GM21576 (cell line): ENCODE measurements around the gene SQOR.

Experiments used
- ATAC-seq: cut with Tn5 transposase; IDR thresholded peaks from one replicate; pipeline ENCODE4 v1.9.1; 2021; ENCODE audit warnings: mild to moderate bottlenecking, moderate library complexity; ENCODE audit not compliant: unreplicated experiment

The SQOR gene

DNA sequence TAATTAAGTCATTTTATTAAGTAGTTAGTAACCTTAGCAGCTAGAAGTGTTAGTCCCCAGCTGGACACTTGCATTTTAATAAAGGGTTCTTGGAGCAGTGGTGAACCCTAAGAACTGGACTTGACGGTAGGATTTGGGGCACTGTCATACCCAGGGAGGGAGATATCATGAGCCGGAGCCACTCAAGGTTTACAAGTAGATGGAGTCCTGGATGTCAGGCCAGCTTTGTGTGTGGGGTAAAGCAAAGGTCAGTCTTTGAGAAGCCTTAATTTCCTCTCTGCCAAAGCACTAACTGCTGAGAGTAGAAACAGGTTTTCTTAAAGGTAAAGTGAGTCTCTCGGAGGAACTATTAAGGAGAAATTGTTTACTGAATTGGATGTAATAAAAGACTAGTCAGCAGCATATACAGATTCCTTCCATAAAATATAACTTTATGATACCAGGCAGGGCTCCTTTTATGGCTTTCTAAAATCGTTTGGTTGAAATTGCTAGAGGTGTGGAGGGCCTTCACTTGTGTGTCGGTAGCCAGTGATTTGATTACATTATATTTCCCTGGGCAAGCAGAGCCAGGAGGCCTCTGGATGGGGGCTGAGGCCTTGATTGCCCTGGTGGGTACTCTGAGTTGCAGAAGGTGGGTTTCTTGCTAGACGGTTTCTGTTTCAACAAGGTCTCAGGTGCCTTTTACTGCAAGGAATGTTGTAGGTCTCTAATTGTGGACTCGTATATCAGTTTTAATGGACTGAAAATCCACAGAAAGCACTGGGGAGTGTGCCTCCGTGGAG is 23.1 kb downstream of the SQOR start:
- no peak for ATAC-seq

DNA sequence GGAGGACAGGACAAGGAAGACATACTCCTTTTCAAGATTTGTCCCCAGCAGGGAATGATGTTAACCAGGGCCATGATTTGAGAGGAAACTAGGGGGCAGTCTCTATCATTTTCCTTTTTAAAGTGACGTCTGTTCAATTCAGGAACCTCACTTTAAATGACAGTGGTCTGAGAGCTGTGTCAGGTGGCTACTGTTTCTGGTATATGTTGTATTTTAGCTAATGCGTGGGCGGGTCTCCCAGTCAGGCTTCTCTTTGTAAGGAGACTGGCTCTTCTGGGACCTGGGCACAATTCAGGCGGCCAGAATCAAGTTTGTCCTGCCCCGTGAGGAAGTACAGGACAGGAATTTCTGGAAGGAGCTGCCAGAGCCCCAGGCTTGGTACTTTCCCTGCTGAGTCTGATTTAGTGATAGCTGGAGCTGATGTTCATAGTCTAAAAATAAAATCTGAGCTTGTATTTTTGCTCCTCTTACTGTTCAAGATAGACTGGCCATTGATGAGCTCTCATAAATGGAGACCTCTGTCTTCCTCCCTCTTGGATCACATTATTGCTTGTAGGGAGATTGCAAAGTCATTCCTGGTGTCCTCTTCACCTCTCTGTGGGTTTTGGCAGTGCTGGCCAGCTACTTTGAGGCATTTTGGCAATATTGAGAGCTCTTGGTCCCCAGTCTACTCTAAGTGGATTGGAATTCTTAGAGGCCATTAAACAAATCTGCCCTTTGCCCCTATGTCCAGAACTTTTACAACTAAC is 25.6 kb downstream of the SQOR start:
- ATAC-seq, result no peak

DNA sequence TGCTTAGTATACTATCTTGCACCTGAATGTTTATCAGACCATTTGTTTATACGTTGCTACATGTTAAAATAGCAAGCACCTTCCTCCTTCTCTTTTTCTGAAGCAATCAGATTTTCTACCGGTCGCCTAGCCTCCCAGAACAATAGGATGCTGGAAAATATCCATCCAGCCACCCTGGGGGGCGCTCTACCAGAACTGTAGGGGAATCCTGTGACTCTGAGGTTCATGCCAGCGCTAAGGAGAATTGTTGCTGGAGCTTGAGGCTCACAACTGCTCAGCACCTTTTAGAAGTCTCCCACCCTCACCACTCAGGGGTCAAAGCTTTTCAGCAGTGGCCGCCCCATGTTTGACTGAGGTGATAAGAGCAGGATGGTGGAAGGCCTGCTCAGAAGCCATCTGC is 27.5 kb downstream of the SQOR start:
- ATAC-seq, result no peak

DNA sequence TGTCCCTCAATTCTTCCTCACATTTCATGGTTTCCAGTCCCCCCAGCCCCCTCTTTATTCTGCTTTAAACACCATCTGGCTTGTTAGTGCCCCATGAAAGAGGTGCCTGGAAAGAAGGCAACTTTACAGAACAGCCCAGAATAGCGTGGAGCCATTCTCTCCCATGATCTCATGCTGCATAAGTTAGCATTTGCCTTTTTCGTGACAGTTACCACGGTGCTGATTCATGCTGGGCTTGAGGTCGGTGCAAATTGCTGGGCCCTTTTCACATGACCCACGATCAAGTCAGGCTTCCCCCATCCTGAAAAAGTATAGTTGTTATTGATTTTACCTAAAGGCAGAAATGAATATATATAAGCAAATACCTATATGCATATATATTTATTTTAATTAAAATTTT is 29.6 kb downstream of the SQOR start:
- ATAC-seq, result no peak

DNA sequence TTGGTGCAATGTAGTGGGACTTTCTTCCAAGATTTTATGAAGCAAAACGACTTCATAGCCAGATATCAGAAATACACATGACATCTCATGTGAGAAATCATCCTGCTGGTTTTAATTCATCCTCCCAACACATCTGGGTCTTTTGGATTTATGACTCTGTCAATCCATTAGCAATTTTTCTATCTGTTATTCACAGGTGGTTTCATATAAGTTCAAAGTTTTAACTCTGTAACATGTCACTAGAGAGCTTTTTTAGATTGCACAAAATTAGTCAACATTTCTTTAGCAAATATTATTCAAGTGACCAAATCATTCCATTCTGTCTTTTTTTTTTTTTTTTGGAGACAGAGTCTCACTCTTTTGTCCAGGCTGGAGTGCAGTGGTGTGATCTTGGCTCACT is 30.4 kb downstream of the SQOR start:
- ATAC-seq, result no peak

DNA sequence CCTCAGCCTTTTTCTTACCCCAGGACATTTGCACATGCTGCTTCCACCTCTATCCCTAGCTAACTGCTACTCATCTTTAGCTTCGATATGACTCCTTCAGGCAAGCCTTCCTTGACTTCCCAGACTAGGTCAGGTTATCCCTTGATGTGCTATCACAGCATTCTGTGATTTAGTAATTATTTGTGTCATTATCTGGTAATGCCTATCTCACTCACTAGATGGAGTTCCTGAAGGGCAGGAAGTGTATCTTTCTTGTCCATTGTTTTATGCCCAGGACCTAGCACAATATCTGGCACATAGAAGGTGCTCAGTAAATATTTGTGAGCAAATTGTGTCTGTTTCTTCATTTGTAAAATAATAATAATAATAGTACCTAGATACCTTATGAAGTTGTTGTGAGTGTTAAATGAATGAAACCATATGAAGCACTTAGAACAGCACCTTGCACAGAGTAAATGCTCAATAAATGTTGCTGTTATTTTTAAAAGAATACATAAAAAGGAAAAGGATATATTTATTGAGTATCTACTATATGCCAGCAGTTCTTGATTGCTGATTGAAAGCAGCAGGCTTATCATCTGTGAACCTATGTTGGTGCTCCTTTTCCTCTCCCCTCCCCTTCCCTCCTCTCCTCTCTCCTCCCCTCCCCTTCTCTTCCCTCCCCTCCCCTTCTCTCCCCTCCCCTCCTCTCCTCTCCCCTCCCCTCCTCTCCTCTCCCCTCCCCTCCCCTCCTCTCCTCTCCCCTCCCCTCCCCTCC is 31.5 kb downstream of the SQOR start:
- no peak for ATAC-seq

DNA sequence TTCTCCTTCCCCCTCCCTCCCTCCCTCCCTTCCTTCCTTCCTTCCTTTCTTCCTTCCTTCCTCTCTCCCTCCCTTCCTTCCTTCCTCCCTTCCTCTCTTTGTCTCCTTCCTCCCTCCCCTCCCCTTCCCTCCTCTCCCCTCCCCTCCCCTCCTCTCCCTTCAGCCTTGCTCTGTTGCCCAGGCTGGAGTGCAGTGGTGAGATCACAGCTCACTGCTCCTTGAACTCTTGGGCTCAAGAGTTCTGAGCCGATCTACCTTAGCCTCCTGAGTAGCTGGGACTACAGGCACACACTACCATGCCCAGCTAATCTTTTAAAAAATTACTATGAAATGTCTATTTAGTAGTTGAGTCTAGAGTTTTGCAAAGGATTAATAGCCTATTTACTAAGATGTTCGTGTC is 32.2 kb downstream of the SQOR start:
- no peak for ATAC-seq

DNA sequence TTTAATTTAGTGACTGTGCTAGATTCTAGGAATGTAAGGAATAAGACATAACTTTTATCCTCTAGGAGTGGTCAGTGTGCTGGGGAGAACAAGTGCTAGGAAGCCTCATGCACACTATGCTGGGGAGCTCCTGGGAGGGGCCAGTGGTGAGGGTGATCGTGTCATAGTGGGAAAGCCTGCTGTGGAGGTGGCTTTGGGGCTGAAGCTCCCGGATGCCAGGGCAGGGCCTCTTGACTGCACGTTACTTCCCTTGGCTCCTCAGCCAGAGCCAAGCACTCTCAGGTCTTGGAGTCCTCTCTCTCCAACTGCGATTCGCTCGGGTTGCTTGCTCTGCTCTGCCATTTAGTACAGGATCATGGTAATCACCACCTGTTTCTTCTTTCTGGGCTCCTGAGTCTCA is 33.6 kb downstream of the SQOR start:
- ATAC-seq, result no peak

DNA sequence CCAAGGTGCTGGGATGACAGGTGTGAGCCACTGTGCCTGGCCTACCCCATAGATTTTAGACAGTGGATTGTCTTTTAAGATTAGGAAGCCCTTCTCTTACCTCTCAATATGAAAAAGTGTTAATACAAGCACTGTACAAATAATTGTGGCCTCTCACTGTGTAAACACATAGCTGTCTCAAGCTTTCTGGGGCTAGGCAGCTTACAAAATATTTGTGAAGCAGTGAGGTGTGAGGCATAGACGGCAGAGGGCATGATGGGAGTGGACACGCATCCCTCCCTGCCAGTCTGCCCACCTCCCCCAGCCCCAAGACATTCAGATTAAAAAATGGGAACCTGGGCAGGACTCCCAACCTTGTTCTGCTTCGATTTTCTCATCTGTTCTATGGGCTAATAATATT is 34.6 kb downstream of the SQOR start:
- no peak for ATAC-seq

DNA sequence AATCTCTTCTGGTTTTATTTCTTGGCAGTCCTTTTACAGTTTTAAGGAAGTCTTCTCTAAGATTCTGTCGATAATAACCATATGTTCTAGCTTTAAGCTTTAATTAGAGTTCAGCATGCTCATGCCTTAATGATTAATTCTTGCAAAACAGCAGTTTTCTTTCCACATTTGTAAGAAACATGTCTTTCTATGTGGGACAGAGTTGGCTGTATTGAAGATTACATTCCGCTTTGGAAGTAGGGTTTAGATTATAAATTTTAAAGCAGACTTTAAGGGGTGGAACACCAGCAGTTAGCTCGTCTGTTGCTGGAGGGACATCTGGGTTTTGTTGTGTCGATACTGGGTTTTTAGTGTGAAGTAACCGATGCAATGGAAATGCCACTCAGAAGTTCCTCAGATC is 35.3 kb downstream of the SQOR start:
- no peak for ATAC-seq

DNA sequence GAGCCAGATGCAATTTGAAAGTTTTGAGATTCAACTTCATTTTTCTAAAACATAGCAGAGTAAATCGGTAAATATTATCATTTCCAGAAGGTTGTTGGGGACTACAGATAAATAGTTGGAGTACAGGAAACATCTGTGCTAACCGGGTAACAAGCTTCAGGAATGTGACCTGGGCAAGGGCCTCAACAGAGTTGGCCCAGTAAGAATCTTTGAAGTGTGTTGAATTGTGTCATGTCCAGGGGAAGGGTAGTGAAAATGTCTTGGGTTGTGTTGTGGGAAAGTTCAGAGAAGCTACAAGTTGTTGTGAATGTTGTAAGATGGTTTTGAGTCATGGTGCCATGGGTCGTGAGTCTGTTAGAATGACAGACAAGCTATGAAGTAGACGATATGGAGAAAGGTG is 35.7 kb downstream of the SQOR start:
- no peak for ATAC-seq

DNA sequence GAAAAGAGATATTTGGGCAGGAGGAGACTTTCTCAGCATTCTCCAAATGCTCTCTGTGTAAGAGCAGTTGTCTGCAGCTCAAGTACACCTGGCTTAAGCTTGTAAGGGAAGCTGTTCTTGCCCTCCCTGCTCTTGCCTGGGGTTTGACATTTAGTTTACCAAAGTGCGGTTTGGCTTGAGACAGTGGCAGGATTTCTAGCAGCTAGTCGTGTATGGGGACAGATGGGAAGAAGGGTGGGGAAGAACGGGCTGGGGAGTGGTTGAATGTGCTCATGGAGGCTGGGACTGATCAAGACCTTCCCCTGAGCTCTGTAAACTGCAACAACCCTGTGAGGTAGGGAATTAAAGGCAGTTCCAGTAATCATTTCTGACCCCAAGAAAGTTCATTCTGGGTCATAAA is 39.8 kb downstream of the SQOR start:
- no peak for ATAC-seq

DNA sequence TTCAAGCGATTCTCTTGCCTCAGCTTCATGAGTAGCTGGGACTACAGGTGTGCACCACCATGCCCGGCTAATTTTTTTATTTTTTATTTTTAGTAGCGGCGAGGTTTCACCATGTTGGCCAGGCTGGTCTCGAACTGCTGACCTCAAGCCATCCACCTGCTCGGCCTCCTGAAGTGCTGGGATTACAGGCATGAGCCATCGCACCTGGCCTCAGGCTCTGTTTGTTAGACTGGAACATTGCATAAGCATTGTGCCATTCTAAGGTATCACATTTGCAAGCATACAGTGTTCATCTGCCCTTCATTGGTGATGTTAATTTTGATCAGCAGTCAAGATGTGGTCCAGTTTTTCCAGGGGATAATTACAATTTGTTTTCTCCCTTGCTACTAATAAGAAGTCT is 43.0 kb downstream of the SQOR start:
- ATAC-seq, result no peak

DNA sequence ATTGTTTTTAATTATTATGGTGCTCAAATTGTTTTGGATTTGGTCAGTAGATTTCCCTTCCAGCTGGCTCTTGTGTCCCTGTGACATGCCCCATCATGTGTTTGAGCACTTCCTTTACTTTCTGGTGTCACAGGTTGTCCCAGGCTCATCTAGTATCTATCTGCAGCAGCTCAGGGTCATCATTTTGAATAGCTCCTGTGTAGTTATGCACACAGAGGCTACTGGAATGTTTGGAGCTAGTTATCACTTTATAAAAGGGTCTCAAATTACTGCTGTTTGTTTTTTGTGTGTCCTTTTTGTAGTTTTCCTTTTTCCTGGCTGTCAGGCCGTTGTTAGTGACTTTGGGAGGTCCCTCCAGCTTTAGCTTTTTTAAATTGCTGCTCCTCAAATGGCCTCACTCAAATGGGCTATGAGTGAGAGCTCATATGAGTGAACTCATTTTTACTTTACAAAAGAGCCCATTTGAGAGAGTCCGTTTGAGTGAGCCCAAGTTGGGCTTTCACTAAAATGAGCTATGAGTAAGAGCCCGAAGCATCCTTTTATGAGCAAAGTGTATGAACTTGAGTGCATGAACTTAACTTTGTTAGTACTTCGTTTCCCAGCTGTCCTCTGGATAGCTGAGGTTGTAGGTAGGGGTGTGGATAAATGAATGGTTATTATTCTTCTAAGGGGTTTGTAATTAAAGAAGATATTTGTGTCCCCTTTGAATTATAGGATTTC is 43.8 kb downstream of the SQOR start:
- ATAC-seq, result no peak

DNA sequence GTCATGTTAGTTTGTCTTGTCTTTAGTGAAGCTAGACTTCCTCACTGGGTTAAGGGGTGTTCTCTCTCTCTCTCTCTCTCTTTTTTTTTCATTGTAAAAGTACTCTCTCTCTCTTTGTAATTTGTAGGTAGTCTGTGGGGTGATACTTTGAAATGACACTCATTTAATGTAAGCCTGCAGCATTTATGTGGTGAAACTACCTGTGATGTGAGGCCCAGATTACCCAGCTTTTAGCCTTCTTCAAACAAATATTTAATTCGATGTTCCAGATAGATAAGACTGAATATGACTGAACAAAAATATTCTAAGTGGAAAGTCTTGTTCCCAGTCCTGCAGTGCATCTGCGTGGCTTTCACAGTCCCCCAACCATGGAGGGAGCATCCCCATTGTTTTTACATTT is 49.7 kb downstream of the SQOR start:
- ATAC-seq, result no peak

DNA sequence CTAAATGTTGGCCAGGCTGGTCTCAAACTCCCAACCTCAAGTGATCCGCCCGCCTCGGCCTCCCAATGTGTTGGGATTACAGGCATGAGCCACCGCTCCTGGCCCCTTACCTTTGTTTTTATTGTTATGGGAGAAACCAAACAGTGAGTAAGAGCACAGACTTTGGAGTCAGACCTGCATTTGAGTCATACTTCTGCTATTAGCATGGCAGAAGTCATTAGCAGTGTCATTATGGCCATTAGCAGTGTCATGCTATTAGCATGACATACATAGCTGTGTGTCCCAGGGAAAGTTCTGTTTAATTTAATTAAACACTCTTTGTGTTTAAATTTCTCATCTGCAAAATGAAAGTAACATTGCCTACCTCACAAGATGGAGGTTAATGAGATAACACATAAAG is 54.8 kb downstream of the SQOR start:
- no peak for ATAC-seq

DNA sequence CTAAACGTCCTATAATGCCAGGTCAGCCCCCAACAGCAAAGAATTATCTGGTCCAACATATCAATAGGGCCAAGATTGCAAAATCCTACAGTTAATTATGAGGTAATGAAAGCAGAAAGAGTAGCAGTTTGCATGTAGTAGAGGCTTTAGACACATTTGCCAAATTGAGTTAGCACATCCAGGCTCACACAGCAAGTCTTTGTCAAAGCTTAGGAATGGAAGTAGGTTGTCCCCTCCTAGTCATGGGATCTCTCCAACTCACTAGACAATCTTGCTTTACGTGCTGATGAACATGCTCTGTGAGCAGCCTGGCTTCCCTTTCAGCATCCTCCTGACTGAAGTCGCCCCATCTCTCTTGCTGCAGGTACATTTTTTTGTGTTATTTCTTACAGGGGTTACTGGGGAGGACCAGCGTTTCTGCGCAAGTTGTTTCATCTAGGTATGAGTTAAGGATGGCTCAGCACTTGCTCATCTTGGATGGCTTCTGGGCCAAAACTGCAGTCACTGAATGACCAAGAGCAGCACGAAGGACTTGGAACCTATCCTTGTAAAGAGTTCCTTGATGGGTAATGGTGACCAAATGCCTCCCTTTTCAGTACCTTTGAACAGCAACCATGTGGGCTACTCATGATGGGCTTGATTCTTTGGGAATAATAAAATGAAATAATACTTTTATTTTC is 55.9 kb downstream of the SQOR start:
- ATAC-seq, result no peak

DNA sequence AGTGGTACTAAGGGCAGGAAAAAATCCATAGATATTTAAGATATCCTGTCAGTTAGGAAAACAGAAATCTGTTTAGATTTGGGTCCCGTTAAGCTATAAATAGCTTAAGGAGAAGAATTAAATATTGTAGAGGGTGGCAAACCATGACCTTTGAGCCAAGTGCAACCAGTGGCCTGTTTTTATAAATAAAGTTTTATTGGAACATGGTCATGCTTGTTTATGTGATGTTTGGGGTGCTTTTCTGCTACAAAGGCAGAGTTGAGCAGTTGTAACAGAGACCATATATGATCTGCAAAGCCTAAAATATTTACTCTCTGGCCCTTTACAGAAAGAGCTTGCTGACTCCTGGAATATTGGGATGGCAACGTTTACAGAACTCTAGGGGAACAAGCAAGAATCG is 66.3 kb downstream of the SQOR start:
- ATAC-seq, result no peak

DNA sequence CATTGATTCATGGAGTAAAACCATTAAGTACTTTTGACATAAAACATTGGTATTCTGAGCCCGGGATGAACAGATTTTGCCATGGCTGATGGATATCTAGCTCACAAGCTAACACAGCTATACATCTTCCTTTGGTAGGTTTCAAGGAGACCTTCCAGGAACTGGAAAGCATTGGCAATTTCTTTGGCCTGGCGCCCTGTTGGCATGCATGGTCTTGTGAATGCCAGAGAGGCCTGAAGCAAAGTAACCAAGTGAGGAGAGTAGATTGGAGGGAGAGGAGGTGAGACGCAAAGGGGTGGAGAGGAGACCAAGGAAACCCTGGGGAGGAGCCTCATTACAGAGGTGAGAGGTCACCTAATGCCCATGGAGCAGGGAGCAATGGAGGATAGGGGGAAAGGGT is 67.2 kb downstream of the SQOR start:
- no peak for ATAC-seq

DNA sequence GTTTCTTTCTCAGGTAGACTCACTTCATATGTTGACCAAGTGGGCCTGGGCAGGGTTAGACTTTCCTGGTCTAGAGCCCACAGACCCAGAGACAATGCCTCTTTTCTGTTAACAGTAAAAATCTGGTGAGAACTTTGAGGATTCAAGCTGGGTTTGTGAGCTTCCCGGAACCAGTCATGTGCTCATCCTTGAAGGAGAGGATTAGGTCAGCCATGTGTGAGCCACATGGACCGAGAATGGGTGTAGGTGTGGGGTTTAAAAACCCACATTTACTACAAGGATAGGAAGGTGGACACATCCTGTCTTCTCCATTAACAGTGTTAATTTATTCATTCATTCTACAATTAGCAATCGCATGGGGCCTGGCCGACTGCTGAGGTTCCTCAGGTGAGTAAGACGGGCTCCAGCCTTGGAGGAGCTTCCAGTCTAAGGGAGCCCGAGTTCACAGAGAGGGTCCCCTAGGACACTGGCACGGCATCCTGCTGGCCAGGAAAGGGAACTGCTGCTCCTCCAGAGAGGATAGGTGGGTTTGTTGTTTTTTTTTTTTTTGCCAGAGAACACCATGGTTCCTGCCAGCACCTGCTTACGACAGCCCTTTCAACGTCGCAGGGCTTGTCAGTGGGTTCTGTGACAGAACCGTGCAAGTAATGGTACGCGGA is 69.0 kb downstream of the SQOR start:
- ATAC-seq, result no peak
